Aorta (tissue), 5 donors: ENCODE measurements around the gene CALM1. TPM values are rescaled to one million over a fixed set of nuclear protein-coding genes. Genes with fewer than 3 reads are reported as not detected.
A peak's percentile ranks its signal among the peaks of the same experiment; 100 is the strongest.

Experiments used
- ATAC-seq: fragments of 200-7000 bp; cut with Tn5 transposase; one replicate; pipeline ENCODE4 v1.9.1; 2022; ENCODE audit warnings: moderate library complexity; ENCODE audit not compliant: low FRiP score
- DNase-seq, 2 donors: peaks; one replicate each; pipeline ENCODE4 v3.0.0-alpha.2; 2020
- H3K27ac ChIP-seq, 2 donors: one replicate each; pipeline ENCODE4 v1.5.1; 2013; ENCODE audit warnings: low read length in 2 of 2, mild to moderate bottlenecking in 2 of 2, moderate library complexity in 2 of 2, control low read depth in 1 of 2, inconsistent platforms in 1 of 2, low read depth in 1 of 2
- H3K27me3 ChIP-seq, 2 donors: one replicate each; pipeline ENCODE4 v1.6.1; 2013; ENCODE audit warnings: control low read depth in 1 of 2, low read length in 1 of 2, mild to moderate bottlenecking in 1 of 2, moderate library complexity in 1 of 2; ENCODE audit not compliant: insufficient read depth in 2 of 2, control insufficient read depth in 1 of 2
- H3K36me3 ChIP-seq, 2 donors: one replicate each; pipeline ENCODE4 v1.6.1; 2013; ENCODE audit warnings: control low read depth in 1 of 2, low read length in 1 of 2, mild to moderate bottlenecking in 1 of 2; ENCODE audit not compliant: insufficient read depth in 2 of 2, control insufficient read depth in 1 of 2
- H3K4me1 ChIP-seq, 2 donors: one replicate each; pipeline ENCODE4 v1.6.1; 2013; ENCODE audit warnings: low read length in 2 of 2, control low read depth in 1 of 2, mild to moderate bottlenecking in 1 of 2, moderate library complexity in 1 of 2; ENCODE audit not compliant: insufficient read depth in 2 of 2, control insufficient read depth in 1 of 2
- H3K4me3 ChIP-seq, 2 donors: one replicate each; pipeline ENCODE4 v1.5.1; 2013; ENCODE audit warnings: low read length in 2 of 2, control low read depth in 1 of 2, mild to moderate bottlenecking in 1 of 2
- H3K9me3 ChIP-seq: one replicate; pipeline ENCODE4 v1.6.1; 2013; ENCODE audit warnings: mild to moderate bottlenecking, low read length; ENCODE audit not compliant: control insufficient read depth
- WGBS, 2 donors: extraction: QIAGEN DNeasy Blood & Tissue Kit; methylation state at CpG; one replicate each; pipeline ENCODE4 v1.1.7; 2013; 5-methylcytosine and 5-hydroxymethylcytosine counted together
- intact Hi-C, 2 donors: fragments of 100-400 bp; cut with DNase I; formaldehyde crosslinking; loops; one replicate each; pipeline versions ENCODE4 v1.14.2 to v1.15.0; 2022
- polyA plus RNA-seq, 2 donors: library from polyadenylated mRNA; stranded (reverse); fragments of 200-250 nt; gene quantifications; one replicate each; pipeline ENCODE4 v1.2.3, GENCODE V29; 2013
- total RNA-seq, 2 donors: library from RNA; stranded (reverse); fragmentation: NEBNext Ultra II Directional; extraction: Animal tissue kit (Norgen Biotek cat#: 25700); gene quantifications; one replicate each; pipeline ENCODE4 v1.2.1, GENCODE V29; 2021
- donor health status: healthy with polysubstance abuse.
- donor health status: Bipolar disorder and iron deficiency.
- donor health status: DM: no; HTN: no; CAD: no.
- donor health status: DM: no; HTN: no; CAD: no.
- donor health status: DM: yes; HTN: yes; CAD: no.

Gene CALM1
- total and polyA plus RNA-seq, 4 donors: 279 to 595 (median 466) TPM

- H3K4me3 ChIP-seq: no peak overlapping the region
- ATAC-seq: no peak
These were observed 26.3 kb downstream of the CALM1 start for GRCh38 chr14:90423166-90423565.

GRCh38 chr14:90424075-90424474, 27.2 kb downstream of the CALM1 start:
- H3K27ac ChIP-seq: no peak overlapping the region
- no peaks in the 10 kb centered on the region for H3K4me1 ChIP-seq
- no peaks in the 10 kb centered on the region for H3K36me3 ChIP-seq
- intact Hi-C loops: loop anchor here in 1 of 2 donors (5.0 kb wide), 1 partner anchor 88 kb away; no protein-coding TSS in a partner anchor
- no peak overlapping the region for H3K4me3 ChIP-seq
- no peaks in the 10 kb centered on the region for H3K9me3 ChIP-seq
- no peaks in the 10 kb centered on the region for H3K27me3 ChIP-seq
- no peak for ATAC-seq
- WGBS, 2 donors: 93% methylated on average over 6 of the region's 6 CpGs
- DNase-seq: peak in 1 of 2 donors; percentile 61

More at GRCh38 chr14:90423166-90423565, 26.3 kb downstream of the CALM1 start:
- no peaks in the 10 kb centered on the region for H3K36me3 ChIP-seq
- no peaks in the 10 kb centered on the region for H3K27me3 ChIP-seq
- 96 to 99% methylated on average over 13 of the region's 13 CpGs for WGBS, 2 donors
- DNase-seq: peak in 1 of 2 donors; percentile 74
- intact Hi-C loops: loop anchor here in 1 of 2 donors (5.0 kb wide), 1 partner anchor 89 kb away; no protein-coding TSS in a partner anchor
- no peaks in the 10 kb centered on the region for H3K9me3 ChIP-seq
- no peak overlapping the region for H3K27ac ChIP-seq
- H3K4me1 ChIP-seq: no peaks in the 10 kb centered on the region

DNA sequence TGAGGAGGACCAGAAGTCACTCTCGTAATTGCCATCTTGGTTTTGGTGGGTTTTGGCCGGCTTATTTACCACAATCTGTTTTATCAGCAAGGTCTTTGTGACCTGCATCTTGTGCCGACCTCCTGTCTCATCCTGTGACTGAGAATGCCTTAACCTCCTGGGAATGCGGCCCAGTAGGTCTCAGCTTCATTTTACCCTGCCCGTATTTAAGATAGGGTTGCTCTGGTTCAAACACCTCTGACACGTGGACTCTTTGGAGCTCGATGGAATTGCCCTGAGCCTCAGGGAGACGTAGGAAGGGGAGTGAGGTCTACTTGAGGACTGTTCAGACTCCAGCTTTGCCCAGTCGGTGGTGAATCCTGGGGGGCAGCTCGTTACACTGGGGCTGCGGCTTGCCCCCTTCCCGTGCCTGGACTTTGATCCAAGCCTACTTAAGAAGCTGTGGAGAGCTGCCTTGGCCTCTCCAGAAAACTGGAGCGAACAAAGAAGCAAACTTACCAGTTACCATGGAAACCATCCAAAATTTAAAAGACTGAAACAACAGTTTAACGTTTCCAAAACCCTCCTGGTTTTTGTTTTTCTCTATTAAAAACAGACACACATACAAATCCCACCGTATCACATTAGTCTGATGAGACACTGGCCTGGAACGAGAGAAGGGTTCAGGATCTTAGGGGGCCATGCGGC, 28.0 kb downstream of the CALM1 start:
- no peaks in the 10 kb centered on the region for H3K27me3 ChIP-seq
- DNase-seq: peak in 1 of 2 donors; percentile 53
- no peak overlapping the region for H3K27ac ChIP-seq
- no peaks in the 10 kb centered on the region for H3K36me3 ChIP-seq
- no peak for ATAC-seq
- no peak overlapping the region for H3K4me3 ChIP-seq
- 86 to 88% methylated on average over 17 of the region's 17 CpGs for WGBS, 2 donors
- H3K9me3 ChIP-seq: no peaks in the 10 kb centered on the region
- no peaks in the 10 kb centered on the region for H3K4me1 ChIP-seq
- intact Hi-C loops: loop anchor here in 1 of 2 donors (5.0 kb wide), 1 partner anchor 87 kb away; no protein-coding TSS in a partner anchor

- DNase-seq (peak in 1 of 2 donors; percentile 42), ATAC-seq (no peak)
- no peak overlapping the region for H3K27ac ChIP-seq
- no peak overlapping the region for H3K4me3 ChIP-seq
- intact Hi-C loops: no loop called here
- H3K27me3 ChIP-seq: no peaks in the 10 kb centered on the region
- 95 to 97% methylated on average over 9 of the region's 9 CpGs for WGBS, 2 donors
- H3K4me1 ChIP-seq: no peaks in the 10 kb centered on the region
- no peaks in the 10 kb centered on the region for H3K9me3 ChIP-seq
- no peaks in the 10 kb centered on the region for H3K36me3 ChIP-seq
These were observed 28.6 kb downstream of the CALM1 start for GRCh38 chr14:90425373-90425879.

DNA sequence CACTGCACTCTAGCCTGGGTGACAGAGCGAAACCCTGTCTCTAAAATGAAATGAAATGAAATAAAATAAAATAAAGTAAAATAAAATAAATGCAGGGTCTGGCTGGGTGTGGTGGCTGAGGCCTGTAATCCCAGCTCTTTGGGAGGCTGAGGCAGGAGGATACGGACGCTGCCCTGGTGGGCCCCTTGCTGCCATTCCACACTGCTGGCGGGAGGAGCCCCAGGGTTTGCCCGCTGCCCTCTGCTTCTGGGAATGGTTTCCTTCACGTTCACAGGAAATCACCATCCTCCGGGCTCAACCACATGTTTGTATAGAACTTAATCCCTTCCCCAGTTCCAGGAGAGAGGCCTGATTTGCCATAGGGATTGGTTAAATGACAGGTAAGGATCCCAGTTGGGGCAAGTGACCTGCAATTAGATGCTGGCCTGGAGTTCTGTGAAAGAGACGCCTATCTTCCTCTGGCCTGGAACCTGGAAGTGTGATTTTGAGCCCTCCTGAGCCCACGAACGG, 29.3 kb downstream of the CALM1 start:
- DNase-seq: peak in 1 of 2 donors; percentile 33
- Histone ChIP-seq H3K27ac (no peak overlapping the region), H3K9me3 (no peaks in the 10 kb centered on the region), H3K27me3 (no peaks in the 10 kb centered on the region), H3K4me3 (no peak overlapping the region), H3K36me3 (no peaks in the 10 kb centered on the region), H3K4me1 (no peaks in the 10 kb centered on the region)
- 94% methylated on average over 10 of the region's 10 CpGs for WGBS, 2 donors
- no peak for ATAC-seq
- intact Hi-C loops: no loop called here

DNA sequence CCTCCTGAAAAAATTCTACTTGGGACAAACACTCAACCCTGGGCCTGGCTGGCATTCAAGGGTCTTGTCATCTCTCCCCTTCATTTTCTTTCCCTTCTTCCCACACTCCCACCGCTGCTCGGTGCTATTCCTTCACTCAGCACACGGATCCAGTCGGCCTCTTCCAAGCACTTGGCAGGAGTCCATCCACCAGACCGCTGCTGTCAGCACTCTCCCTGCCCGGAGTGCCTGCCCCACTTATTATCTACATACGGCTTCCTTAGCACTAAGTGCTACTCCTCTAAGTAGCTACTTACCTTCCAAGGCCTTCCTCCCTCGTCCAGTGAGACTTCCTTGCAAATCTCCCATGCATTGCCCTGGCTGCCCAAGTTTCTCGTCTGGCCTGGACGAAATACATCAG, 29.8 kb downstream of the CALM1 start:
- intact Hi-C loops: no loop called here
- peak; percentile 27 for ATAC-seq
- WGBS, 2 donors: 39 to 40% methylated on average over 10 of the region's 10 CpGs
- Histone ChIP-seq H3K27ac (no peak overlapping the region), H3K36me3 (no peaks in the 10 kb centered on the region), H3K4me1 (no peaks in the 10 kb centered on the region), H3K4me3 (no peak overlapping the region), H3K27me3 (no peaks in the 10 kb centered on the region), H3K9me3 (no peaks in the 10 kb centered on the region)
- DNase-seq: peak; percentile 69 to 73

- Histone ChIP-seq H3K4me1 (no peaks in the 10 kb centered on the region), H3K36me3 (no peaks in the 10 kb centered on the region), H3K9me3 (no peaks in the 10 kb centered on the region), H3K4me3 (no peak overlapping the region), H3K27ac (no peak overlapping the region), H3K27me3 (no peaks in the 10 kb centered on the region)
- intact Hi-C loops: no loop called here
- WGBS, 2 donors: 71 to 81% methylated on average over 12 of the region's 12 CpGs
- DNase-seq: peak in 1 of 2 donors; percentile 37
- ATAC-seq: no peak
These were observed 31.1 kb downstream of the CALM1 start for GRCh38 chr14:90427848-90428426.

- H3K4me3 ChIP-seq: no peak overlapping the region
- H3K9me3 ChIP-seq: no peaks in the 10 kb centered on the region
- intact Hi-C loops: no loop called here
- no peak for ATAC-seq
- no peak for DNase-seq
- no peaks in the 10 kb centered on the region for H3K27me3 ChIP-seq
- no peaks in the 10 kb centered on the region for H3K4me1 ChIP-seq
- WGBS, 2 donors: 88 to 93% methylated on average over 2 of the region's 2 CpGs
- no peaks in the 10 kb centered on the region for H3K36me3 ChIP-seq
- no peak overlapping the region for H3K27ac ChIP-seq
These were observed 31.8 kb downstream of the CALM1 start for GRCh38 chr14:90428676-90429075.
